ENCODE measurements around the gene TNFAIP8L2. TPM values are rescaled to one million over a fixed set of nuclear protein-coding genes. Genes with fewer than 3 reads are reported as not detected.

Gene TNFAIP8L2
- polyA plus RNA-seq, 2 of the 4 experiments (the other 2 are of a cell fraction) = not detected

- no peak overlapping the region for H3K4me2 ChIP-seq
- POLR2A ChIA-PET = interaction anchor here (0.5 kb wide), 1 partner anchor 87 kb away, joined by 4 read pairs; the partner anchor contains the start of gene GABPB2
- TF ChIP-seq CTCF (IDR thresholded peaks at IDR 0.05) (no peak), CBX8 (IDR thresholded peaks at IDR 0.05) (no peak)
- no peak for DNase-seq (ENCODE audit: low read depth in 1 of 2, low spot score in 1 of 2)
- H3K9me3 ChIP-seq = no peaks in the 10 kb centered on the region
- no peak overlapping the region for H3K27ac ChIP-seq
- ATAC-seq = no peak
- WGBS (ENCODE audit: missing lambda C conversion rate) = 93% methylated on average over 6 of the region's 6 CpGs
- no peaks in the 10 kb centered on the region for H3K4me1 ChIP-seq
- FAIRE-seq = no peak
- CTCF ChIA-PET = interaction anchor here (0.6 to 7.0 kb wide), 25 partner anchors 8 to 692 kb away, joined by 3 to 132 read pairs (median 4); partner anchors contain the start of genes BNIPL, GABPB2, LYSMD1 and MLLT11
- H3K4me3 ChIP-seq = no peak overlapping the region
These were observed 650 bp downstream of the TNFAIP8L2 start for GRCh38 chr1:151157067-151157531.

- TF ChIP-seq CHD4 (IDR thresholded peaks at IDR 0.05; ENCODE audit: borderline replicate concordance) = no peak
- TF ChIP-seq USF2 (IDR thresholded peaks at IDR 0.05) = no peak
- TF ChIP-seq KDM1A (IDR thresholded peaks at IDR 0.05; ENCODE audit: low read depth) = no peak
- no peak for TF ChIP-seq ELK1 (IDR thresholded peaks at IDR 0.05; ENCODE audit: low read depth, low read length)
- TF ChIP-seq HOXB13 (CRISPR knock-in tag; IDR thresholded peaks at IDR 0.05; ENCODE audit: low read depth) = no peak
- TF ChIP-seq PHF8 (IDR thresholded peaks at IDR 0.05; ENCODE audit: borderline replicate concordance, low read depth) = no peak
- no peak for TF ChIP-seq FOSL2 (IDR thresholded peaks at IDR 0.05)
- no peak for TF ChIP-seq FOSL2 (CRISPR knock-in tag; IDR thresholded peaks at IDR 0.05)
- TF ChIP-seq RARB (CRISPR knock-in tag; IDR thresholded peaks at IDR 0.05) = no peak
- no peak for TF ChIP-seq GATA3 (IDR thresholded peaks at IDR 0.05; ENCODE audit: borderline replicate concordance)
- no peak for TF ChIP-seq EHF (CRISPR knock-in tag; IDR thresholded peaks at IDR 0.05)
- no peak for TF ChIP-seq TP53 (CRISPR knock-in tag; IDR thresholded peaks at IDR 0.05)
- no peak for TF ChIP-seq CHD2 (IDR thresholded peaks at IDR 0.05; ENCODE audit: low read length, partially characterized antibody)
- no peak for TF ChIP-seq HES2 (IDR thresholded peaks at IDR 0.05)
- no peak for TF ChIP-seq TFCP2L1 (CRISPR knock-in tag; IDR thresholded peaks at IDR 0.05)
- TF ChIP-seq EP300 (IDR thresholded peaks at IDR 0.05) = no peak
- TF ChIP-seq ZC3H11A (IDR thresholded peaks at IDR 0.05) = no peak
- no peak for TF ChIP-seq MAX (IDR thresholded peaks at IDR 0.05)
- no peak for TF ChIP-seq CBX2 (IDR thresholded peaks at IDR 0.05; ENCODE audit: borderline replicate concordance, low read depth)
- no peak for TF ChIP-seq HMGXB4 (CRISPR knock-in tag; IDR thresholded peaks at IDR 0.05; ENCODE audit: borderline replicate concordance)
- ChIA-PET POLR2A (no interaction called here), CTCF (interaction anchor here (1.0 to 7.0 kb wide), 3 partner anchors 58 to 134 kb away, joined by 3 to 132 read pairs (median 22); no protein-coding TSS in a partner anchor)
- FAIRE-seq (no peak), ATAC-seq (no peak), DNase-seq (ENCODE audit: low read depth in 1 of 2, low spot score in 1 of 2) (no peak)
- no peaks in the 10 kb centered on the region for H3K4me1 ChIP-seq
- no peak overlapping the region for H3K27ac ChIP-seq
- H3K4me3 ChIP-seq = no peak overlapping the region
- 94% methylated on average over 5 of the region's 5 CpGs for WGBS (ENCODE audit: missing lambda C conversion rate)
- no peak overlapping the region for H3K4me2 ChIP-seq
- no peaks in the 10 kb centered on the region for H3K9me3 ChIP-seq
These were observed 1.9 kb downstream of the TNFAIP8L2 start for GRCh38 chr1:151158326-151158725.

Data from A549 (cell line).